Measurements from ENCODE around the gene FBXO3.
"Not testable (repeated sequence)": the region's sequence is repeated elsewhere in the genome, so short reads cannot be mapped to it uniquely, and the experiment has no call there.

Gene FBXO3, protein sequence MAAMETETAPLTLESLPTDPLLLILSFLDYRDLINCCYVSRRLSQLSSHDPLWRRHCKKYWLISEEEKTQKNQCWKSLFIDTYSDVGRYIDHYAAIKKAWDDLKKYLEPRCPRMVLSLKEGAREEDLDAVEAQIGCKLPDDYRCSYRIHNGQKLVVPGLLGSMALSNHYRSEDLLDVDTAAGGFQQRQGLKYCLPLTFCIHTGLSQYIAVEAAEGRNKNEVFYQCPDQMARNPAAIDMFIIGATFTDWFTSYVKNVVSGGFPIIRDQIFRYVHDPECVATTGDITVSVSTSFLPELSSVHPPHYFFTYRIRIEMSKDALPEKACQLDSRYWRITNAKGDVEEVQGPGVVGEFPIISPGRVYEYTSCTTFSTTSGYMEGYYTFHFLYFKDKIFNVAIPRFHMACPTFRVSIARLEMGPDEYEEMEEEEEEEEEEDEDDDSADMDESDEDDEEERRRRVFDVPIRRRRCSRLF

DNA sequence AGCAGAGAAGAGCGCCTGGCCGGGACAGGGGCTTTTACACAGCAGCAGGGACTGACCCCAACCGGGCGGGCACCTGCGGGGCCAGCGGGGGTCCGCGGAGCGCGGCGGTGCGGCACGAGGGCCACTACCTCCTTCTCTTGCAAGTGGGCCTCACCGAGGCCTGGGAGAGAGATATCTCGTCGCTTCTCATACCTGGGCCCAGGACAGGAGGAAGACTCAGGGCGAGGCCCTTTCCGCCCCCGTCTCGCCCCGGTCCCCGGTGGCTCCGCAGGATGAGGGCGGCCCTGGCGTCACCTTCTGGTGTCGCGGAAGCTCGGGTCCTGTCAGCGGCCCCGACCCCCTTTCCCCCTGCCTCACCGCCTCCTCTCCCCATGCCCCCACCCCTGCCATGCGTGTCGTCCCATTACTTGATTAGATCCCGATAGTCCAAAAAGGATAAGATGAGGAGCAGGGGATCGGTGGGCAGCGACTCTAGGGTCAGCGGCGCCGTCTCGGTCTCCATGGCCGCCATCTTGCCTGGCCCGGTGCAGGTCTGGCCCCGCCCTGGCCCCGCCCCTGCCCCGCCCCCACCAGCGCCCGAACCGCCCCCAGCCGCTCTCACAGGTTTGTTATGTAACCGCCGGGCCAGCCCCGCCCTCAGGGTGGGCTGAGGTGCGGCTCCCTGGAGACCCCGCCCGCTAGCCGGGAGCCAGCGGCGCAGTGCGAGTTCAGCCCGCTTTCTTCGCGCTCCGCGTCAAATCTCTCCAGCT, at the start of gene FBXO3:
Gene FBXO3 (minus strand): TSS at position 534 of the 749 bp plus-strand sequence. CDS start 23 bp downstream, at position 511.
- DNase-seq (ENCODE audit: low read depth, low spot score), result peak; percentile 60

DNA sequence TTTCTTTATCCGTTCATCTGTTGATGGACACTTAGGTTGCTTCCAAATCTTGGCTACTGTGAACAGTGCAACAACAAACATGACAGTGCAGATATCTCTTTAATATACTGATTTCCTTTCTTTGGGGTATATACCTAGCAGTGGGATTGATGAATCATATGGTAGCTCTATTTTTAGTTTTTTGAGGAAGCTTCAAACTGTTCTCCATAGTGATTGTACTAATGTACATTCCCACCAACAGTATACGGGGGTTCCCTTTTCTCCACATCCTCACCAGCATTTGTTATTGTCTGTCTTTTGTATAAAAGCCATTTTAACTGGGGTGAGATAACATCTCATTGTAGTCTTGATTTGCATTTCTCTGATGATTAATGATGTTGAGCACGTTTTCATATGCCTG, 48.7 kb upstream of the FBXO3 start:
- not testable (repeated sequence) for DNase-seq (ENCODE audit: low read depth, low spot score)

DNA sequence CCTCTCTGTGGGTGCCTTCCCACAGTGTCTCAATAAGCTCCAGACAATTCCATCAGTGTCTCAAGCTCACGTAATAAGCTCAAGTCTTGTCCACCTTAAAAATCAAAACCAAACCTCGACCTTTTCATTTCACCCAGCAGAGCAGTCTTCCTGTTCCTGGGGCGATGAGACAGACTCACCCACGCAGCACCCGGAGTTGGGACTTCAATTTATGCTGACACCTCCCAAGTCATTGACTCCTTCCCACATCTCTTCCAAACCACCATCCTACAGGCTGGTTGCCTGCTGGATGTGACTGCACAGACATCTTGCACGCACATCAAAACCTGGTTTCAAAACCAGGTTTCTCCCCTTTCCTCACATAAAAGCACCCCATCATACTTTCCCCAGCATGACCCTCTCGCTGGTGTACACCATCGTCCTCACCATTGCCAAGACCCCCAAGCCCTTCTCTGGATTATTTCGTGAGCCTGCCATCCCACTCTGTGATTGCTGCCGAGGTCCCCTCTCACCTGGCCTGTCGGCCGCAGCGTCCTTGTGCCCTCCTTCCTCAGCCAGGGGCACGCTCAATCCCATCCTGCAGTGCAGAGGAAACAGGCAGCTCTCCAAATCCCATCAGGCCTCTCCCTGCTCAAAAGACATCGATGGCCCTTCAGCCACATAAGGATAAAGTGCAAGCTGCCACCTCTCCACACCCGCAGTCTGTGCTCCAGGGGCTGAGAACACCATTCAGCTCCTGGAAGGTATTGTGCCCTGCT, 45.1 kb upstream of the FBXO3 start:
- no peak for DNase-seq (ENCODE audit: low read depth, low spot score)

DNA sequence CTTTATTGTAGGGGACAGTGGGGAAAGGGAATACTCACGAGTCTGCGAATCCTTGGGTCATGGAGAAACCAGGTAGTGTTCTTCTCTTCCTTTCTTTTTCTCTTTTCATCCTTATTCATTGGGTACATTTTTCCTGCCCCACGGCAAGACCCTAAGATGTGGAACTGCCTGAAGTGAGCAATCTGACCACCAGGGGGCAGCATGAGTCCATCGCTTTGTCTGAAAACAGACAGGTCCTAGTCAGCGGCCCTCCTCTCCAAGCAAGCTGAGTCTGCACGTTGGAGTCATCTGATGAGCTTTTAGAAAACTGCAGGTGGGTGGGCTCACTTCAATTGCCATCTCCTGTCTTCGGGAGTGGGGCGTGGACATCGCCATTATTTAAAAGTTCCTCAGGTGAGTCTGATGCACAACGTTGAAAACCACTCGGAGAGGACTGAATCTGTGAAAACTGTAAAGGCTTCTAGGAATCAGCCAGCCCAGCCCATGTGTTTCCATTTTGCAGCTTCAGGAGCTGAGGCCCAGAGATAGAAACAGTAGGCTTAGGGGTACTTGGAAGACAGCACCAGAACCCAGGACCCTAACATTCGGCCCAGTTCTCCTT, 34.0 kb upstream of the FBXO3 start:
- DNase-seq (ENCODE audit: low read depth, low spot score), result peak; percentile 73

DNA sequence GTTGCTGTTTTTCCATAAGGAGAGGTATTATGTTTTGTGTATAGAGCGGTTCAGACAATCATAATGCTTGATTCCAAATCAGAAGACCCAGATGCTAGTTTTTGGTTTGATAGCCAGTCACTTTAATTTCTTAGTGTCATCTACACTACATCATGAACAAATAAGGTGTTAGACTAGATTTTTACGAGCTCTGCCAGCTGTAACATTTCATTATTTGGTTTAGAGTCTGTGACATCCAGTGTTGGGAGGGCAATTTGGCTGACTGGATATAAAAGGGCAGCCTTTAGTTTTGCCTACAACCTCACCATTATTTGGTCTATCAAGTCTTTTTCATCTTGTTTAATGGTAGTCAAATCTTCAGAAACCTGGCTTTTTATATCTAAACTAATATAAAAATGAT, 30.2 kb upstream of the FBXO3 start:
- no peak for DNase-seq (ENCODE audit: low read depth, low spot score)

DNA sequence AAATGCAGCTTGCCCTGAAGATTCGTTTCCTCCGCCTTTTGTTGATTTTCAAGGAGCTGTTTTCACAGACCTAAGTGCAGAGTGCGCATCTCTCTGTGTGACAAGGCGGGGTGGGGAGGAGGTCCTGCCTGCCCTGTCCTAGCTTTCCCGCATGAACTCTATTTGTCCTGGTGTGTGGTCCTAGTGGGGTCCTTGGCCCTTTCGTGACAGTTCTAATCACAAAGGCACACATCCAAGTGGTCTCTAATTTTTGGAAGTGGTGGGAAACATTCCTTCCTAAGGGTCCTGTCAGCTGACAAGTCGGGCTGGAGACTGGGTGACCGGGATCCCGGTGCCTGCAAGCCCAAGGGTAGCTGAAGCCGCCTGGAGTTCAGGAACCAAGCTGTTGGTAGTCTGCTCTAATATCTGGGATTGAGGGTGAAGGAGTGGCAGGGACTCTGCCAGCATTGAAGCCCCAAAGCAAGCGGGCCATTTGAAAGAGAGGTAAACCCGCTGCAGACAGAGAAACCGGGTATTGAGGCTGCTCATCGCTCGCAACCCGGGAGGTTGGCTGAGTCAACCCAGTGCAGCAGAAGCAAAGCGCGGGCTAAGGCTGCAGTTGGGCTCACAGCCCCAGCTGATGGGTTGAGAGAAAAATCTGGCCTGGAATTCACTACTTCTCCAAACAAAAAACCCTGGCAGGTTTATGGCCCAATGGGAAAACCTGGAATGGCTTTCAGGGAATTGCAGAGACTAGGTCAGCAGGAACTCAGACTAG, 28.1 kb upstream of the FBXO3 start:
- DNase-seq (ENCODE audit: low read depth, low spot score), result no peak

DNA sequence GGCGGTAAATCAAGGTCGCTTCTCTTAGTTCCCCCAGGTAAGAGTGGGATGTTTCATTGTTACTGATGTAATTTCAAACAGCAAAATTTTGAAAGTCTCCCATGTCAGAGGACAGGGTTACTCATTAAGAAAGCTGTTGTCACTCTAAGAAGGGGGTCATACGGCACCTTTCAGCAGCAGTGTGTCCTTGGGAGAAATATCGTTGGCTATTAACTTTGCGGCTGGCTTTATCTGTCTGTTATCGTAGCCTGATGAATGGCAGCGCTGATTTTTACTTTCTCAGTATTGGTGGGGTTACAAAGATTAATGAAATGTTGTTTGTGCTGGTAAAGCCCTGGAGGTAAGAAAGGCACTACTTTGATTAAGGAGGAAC, 27.5 kb upstream of the FBXO3 start:
- no peak for DNase-seq (ENCODE audit: low read depth, low spot score)

DNA sequence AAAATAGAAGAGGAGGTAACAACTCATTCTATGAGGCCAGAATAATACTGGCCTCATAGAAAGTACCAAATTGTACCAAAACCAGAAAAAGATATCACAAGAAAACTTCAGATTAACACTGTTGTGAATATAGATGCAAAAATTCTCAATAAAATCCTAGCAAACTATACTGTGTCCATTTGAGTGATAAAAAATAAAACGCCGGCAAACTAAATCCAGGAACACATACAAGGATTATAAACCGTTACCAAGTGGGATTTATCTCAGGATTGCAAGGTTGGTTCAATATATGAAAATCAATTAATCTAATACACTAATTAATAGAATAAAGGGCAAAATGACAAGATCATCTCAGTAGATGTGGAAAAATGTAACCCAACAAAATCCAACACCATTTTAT, 23.6 kb upstream of the FBXO3 start:
- DNase-seq (ENCODE audit: low read depth, low spot score), result no peak

DNA sequence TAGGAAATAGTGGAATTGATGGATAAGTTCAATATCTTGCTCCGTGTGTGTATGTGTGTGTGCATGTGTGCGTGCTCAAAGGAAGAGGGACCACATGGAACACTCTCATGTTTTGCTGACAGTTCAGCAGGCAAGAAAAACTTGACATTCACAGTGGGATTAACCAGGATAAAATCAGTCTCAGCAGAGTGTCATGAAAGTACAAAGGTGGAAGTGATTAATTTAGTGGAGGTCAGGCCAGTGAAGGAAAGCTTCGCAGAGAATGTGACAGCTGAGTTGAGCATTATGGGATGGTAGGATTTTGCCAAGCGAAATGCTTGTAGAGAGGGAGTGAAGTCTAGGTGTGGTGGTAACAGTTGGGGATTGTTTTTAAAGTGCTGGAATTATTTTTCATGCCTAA, 15.7 kb upstream of the FBXO3 start:
- no peak for DNase-seq (ENCODE audit: low read depth, low spot score)

DNA sequence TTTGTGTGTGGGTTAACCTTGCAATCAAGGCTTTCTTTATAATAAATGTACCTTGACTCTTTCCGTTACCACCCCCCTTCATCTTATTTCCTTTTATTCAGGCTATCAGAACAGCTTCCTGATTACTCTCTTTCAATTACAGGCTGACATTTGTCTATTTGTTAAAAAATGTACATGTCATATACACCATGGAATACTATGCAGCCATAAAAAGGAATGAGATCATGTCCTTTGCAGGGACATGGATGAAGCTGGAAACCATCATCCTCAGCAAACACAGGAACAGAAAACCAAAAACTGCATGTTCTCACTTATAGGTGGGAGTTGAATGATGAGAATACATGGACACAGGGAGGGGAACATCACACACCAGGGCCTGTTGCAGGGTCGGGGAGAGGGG, 13.8 kb upstream of the FBXO3 start:
- DNase-seq (ENCODE audit: low read depth, low spot score), result not testable (repeated sequence)

DNA sequence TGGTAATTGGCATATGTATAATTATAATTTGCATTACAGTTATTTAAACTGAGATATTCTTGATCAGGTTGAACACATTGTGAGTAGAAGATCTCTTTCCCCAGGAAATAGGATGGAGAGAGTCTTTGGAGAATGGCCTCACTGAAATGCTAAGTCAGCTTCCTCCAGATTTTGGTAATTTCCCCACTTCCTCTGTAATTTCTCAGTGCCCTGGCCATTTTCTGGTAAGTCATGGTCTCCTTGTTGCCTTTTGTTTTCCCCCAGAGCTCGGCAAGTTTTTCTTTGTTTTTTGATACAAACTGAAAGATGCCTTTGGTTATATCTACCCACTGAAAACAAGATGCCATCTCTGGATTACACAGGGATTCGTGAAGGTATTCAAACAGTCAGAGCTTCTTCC, 12.8 kb upstream of the FBXO3 start:
- no peak for DNase-seq (ENCODE audit: low read depth, low spot score)

DNA sequence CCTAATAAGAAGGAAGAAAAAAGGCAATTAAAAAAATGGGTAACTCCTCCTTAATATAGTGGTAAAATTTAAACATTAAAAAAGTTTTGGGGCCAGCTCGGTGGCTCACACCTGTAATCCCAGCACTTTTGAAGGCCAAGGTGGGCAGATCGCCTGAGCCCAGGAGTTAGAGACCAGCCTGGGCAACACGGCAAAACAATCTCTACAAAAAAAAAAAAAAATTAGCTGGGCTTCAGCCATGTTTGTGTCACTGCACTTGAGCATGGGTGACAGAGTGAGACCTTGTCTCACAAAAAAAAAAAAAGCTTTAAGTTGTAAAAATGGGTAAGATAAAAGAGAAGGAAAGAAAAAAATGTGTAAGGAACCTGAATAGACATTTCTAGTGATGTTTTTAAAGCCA, 11.3 kb upstream of the FBXO3 start:
- DNase-seq (ENCODE audit: low read depth, low spot score), result no peak

DNA sequence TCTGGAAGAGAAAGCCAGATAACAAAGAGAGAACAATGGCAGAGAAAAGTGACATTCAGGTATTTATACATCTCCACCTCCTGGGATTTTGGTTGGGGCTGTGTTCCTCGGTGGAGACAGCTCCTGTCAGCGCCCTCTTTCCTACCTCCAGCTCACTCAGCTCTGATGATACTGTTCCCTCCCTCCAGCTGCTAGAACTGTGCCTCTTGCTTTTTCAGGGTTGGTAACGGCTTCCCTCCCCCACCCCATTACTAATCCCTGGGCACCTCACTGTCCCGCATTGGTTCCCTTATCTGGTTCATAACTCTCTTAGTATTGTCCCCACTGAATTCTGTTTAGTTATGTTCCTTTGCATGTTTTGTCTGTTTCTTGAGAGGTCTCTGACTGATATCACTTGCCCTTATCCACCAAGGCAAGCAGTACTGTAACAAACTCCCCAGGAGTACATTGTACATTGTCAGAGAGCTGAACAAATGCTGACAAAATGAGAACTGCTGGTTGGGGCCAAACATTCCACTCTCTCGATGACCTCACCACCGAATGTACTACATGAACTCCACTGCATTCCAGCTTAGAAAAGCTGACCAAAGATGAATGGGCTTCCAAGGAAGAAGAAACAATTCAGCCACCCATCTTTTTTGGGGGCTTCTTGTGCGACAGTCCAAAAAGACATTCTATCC, 5.7 kb upstream of the FBXO3 start:
- no peak for DNase-seq (ENCODE audit: low read depth, low spot score)

DNA sequence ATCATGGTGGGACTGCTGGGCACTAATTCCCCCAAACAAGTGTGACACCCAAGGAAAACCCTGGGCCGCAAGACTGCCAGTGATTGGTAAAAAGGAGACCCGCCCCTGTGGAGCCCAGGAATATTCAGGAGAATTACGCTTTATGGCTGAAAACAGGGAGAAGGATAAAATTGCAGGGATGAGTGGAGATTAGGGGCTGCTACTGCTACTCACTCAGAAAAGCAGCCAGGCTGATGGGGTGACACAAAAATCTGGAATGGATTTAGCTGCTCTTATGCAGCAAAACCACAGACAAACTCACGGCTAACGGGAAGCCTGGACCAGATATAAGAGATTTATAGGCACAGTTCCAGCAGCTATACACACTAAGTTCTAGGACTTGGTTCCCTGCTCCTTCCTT, 4.4 kb upstream of the FBXO3 start:
- no peak for DNase-seq (ENCODE audit: low read depth, low spot score)

DNA sequence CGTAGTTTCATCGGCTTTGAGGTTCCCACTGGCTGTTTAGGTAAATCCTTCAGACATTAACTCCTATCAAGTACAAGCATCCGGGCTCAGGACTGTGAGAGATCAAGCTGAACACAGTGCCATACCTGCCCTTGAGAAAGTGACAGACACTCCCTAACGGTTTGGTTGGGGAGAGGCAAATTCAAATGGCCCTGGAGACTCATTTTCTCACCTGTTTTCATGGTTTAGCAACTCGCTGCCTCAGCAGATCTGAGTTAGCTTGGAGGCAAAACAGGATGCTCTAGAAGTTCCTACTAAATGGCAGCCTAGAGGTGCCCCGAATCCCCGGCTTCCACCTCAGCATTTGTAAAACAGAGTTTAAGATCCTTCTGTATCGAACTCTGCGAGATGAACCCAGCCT, 3.6 kb upstream of the FBXO3 start:
- no peak for DNase-seq (ENCODE audit: low read depth, low spot score)

DNA sequence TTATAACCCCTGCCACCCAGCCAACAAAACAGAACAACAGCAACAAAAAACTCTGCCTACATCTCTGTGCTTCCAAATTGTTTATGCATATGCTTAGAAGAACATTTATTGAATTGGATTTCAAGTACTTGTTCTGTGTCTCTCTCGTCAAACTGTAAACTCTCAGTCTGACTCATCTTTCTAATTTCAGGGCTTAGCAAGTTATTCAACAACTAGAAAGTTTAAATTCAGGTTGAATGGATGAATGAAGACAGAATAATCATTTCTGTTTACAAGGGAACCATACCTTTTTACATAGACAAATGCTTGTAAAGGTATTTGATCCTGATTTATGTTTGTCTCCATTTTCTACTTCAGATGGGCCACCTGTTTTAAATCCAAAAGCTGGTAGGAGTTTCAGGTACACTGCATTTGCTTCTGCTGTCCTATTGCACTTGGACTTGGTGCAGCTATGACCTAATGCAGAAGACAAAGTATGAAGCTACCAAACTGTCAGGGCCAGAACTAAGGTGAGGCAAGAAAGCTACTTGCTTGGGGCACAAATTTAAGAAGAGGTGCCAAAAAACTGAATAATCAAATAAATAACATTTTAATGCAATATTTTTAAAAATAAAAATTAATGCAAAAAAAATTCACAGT, 1.6 kb upstream of the FBXO3 start:
- no peak for DNase-seq (ENCODE audit: low read depth, low spot score)

DNA sequence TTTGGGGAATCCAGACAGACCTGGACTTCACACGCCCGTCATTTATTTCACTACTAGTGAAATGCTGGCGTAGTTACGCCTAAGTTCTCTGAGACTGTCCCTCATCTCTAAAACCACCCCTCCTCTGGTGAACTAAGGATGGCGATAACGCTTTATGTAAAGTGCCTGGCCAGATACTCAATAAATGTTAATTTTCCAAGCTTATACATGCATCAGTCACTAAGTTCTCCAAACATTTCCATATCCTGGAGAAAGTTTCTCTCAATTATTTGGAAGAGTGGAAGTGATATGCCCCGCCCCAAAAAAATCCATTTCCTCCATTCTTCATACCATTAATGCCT, 1.1 kb upstream of the FBXO3 start:
- DNase-seq (ENCODE audit: low read depth, low spot score), result no peak

DNA sequence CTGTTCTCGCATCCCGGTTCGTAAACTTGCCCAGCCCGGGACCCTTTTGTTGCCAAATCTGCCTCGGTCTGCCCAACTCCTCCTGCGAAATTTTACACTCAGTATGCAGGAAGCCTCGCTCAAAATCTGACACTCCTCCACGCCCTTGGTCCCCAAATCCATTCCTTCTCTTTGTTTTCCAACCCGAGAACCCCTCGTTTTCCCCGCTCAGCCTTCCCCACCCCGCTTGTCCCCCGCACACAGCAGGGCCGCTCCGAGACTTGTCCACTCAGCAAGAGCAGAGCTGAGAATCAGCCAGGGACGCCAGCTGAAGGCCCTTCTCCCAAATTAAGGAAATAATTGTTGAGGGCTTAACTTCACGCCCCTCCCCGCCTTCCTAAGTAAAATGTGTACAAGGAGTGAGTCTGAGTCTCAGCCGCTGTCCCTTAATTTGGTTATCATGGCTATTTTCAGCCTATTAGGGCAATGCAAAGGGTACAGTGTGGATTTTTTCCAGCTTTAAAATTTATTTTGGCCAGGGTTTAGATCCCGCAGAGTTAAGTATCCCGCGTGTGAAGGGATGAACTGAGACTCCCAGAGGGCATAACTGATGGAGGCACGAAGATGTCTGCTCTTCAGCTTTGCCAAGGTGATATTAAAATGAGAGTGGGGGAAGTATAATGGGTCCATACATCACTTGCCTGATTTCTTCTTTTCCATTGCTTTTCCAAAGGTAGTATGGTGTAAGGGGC, 581 bp upstream of the FBXO3 start:
- DNase-seq (ENCODE audit: low read depth, low spot score), result no peak

DNA sequence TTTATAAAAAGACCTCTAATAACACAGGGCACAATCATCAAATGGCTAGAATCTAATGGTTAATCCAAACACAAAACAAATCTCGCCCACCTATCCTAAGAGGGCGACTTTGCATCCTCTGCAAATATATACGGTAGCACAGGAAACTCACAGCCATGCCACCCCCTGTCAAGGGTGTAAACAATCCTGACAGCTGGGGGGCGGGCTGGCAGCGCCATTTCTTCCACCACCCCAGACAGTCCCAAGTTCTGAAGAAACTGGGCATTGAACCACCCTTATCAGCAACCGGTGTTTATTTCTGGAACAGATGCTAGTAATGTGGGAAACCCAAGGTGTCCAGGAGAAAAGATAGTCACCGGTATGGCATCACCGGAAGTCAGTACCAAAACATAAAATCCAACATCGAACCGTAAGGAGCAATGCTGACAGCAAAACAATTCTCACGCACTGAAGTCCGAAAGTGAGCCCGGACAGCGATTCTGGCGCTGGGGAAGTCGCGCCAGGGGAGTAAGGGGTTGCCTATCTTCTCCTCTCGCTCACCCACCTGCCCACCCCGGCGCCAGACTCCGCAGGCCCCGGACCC, 825 bp downstream of the FBXO3 start:
- DNase-seq (ENCODE audit: low read depth, low spot score), result no peak
